ENCODE results near the gene CHPT1. TPM values are rescaled to one million over a fixed set of nuclear protein-coding genes. Genes with fewer than 3 reads are reported as not detected.

Gene CHPT1
- total RNA-seq, 3 donors from 2014 or later: 86.7 to 98.2 (median 97.2) TPM

DNA sequence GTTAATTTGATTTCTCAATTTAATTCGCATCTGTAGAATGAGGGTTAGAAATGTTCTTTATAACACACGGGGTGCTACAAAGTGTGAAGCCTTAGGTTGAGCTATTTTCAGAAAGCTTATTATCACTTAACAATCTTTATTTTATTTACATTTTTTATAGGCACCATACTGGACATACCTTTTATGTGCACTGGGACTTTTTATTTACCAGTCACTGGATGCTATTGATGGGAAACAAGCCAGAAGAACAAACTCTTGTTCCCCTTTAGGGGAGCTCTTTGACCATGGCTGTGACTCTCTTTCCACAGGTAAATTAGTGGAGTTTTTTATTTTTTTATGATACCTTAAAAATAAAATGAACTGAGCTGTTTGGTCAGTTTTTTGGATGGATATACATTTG lies 16.5 kb downstream of the CHPT1 start:
- DNase-seq: no peak
- Histone ChIP-seq H3K4me3 (no peak overlapping the region), H3K36me3 (ENCODE audit: low read depth) (no peaks in the 10 kb centered on the region), H3K4me1 (ENCODE audit: low read depth) (peaks cover 25% of the 10 kb centered on the region), H3K9me3 (no peaks in the 10 kb centered on the region)
- intact Hi-C loops (cut with DNase I, micrococcal nuclease): no loop called here
- TF ChIP-seq, protein P1, sequence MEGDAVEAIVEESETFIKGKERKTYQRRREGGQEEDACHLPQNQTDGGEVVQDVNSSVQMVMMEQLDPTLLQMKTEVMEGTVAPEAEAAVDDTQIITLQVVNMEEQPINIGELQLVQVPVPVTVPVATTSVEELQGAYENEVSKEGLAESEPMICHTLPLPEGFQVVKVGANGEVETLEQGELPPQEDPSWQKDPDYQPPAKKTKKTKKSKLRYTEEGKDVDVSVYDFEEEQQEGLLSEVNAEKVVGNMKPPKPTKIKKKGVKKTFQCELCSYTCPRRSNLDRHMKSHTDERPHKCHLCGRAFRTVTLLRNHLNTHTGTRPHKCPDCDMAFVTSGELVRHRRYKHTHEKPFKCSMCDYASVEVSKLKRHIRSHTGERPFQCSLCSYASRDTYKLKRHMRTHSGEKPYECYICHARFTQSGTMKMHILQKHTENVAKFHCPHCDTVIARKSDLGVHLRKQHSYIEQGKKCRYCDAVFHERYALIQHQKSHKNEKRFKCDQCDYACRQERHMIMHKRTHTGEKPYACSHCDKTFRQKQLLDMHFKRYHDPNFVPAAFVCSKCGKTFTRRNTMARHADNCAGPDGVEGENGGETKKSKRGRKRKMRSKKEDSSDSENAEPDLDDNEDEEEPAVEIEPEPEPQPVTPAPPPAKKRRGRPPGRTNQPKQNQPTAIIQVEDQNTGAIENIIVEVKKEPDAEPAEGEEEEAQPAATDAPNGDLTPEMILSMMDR (IDR thresholded peaks at IDR 0.05): no peak
- peak; percentile 46 for ATAC-seq

DNA sequence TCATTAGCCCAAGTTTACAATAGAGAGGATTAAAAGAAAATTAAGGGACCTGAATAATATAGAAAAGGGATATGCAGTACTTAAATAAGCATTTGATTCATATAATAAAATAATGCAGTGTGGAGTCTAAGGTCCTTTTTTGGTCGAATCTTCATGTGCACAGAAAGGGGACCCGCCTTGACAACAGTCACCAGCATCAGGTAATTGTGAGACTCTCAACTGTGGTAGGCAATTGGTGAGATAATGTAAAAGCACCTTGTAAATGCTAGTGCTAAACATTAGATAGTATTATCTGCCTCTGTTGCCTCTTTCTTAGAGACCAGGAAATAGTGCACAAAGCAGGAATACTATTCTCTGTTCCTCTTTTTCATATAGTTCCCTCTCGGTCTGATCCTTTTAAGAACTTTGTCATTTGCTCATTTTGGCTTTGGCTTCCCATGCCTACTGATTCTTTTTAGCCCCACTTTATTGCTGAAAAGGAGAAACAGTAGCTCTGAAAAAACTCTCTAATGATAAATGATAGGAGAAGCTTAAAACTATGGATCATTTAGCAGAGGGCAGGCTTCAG lies 17.5 kb downstream of the CHPT1 start:
- TF ChIP-seq, protein P1 (IDR thresholded peaks at IDR 0.05): no peak
- Histone ChIP-seq H3K4me3 (no peak overlapping the region), H3K4me1 (ENCODE audit: low read depth) (peaks cover 22% of the 10 kb centered on the region), H3K36me3 (ENCODE audit: low read depth) (no peaks in the 10 kb centered on the region), H3K9me3 (no peaks in the 10 kb centered on the region)
- intact Hi-C loops (cut with DNase I, micrococcal nuclease): no loop called here
- no peak for DNase-seq
- peak; percentile 34 for ATAC-seq

DNA sequence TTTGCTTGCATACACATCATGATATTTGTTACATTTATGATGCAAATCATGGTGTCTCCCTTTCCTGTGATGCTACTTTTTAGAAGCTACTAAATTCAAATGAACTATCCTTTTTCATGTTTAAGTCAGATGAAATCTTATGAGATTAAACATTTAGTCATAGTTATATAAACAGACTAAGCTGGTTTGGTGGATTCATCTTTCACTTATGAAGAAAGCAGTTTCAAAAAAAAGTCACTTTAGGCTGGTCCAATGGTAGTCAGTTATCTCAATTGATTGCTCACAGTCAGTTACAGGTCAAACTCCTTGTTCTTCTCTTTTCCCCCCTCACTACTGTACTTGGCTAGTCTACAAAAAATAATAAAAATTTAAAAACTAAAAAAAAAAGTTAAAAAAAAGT lies 22.1 kb downstream of the CHPT1 start:
- intact Hi-C loops (cut with DNase I, micrococcal nuclease): no loop called here
- ATAC-seq: no peak

DNA sequence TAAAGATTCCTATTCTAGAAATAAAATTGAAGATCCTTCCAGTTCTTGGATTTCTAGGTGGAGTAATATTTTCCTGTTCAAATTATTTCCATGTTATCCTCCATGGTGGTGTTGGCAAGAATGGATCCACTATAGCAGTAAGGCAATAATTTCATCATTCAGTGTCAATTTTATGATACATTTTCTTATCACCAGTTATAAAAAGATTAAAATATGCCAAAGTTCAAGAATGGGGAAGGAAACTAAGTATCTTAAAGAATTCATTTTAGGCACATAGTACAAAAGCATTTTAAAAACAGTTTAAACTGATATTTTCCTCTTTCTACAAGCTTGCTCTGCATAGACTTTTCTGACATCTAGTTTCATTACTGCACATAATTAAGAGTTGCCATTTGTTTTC lies 22.7 kb downstream of the CHPT1 start:
- Histone ChIP-seq H3K9me3 (no peaks in the 10 kb centered on the region), H3K4me3 (no peak overlapping the region), H3K4me1 (ENCODE audit: low read depth) (no peaks in the 10 kb centered on the region), H3K36me3 (ENCODE audit: low read depth) (no peaks in the 10 kb centered on the region)
- ATAC-seq (peak; percentile 27), DNase-seq (no peak)
- TF ChIP-seq, protein P1 (IDR thresholded peaks at IDR 0.05): no peak
- intact Hi-C loops (cut with DNase I, micrococcal nuclease): no loop called here

More for the DNA sequence above, 22.1 kb downstream of the CHPT1 start:
- no peak overlapping the region for H3K4me3 ChIP-seq
- DNase-seq: no peak
- H3K36me3 ChIP-seq (ENCODE audit: low read depth): no peaks in the 10 kb centered on the region
- TF ChIP-seq, protein P1 (IDR thresholded peaks at IDR 0.05): no peak
- H3K9me3 ChIP-seq: no peaks in the 10 kb centered on the region
- H3K4me1 ChIP-seq (ENCODE audit: low read depth): peaks cover 5% of the 10 kb centered on the region

DNA sequence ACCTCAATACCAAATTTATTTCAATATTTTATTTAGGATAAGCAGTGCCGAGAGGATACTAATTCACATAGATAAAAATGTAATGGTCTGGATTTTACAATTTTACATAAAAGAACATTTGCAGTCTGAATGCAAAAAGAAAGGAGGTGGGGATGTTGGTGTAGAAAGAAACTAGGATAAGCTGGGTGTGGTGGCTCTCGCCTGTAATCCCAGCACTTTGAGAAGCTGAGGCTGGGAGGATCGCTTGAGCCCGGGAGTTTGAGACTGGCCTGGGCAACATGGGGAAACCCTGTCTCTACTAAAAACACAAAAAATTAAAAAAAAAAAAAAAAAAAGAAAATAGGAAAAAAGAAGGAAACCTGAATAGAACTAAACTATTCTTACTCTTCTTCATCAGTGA lies 25.0 kb downstream of the CHPT1 start:
- no peaks in the 10 kb centered on the region for H3K36me3 ChIP-seq (ENCODE audit: low read depth)
- DNase-seq (no peak), ATAC-seq (no peak)
- H3K9me3 ChIP-seq: no peaks in the 10 kb centered on the region
- intact Hi-C loops (cut with DNase I, micrococcal nuclease): no loop called here
- no peak overlapping the region for H3K4me3 ChIP-seq
- TF ChIP-seq, protein P1 (IDR thresholded peaks at IDR 0.05): no peak
- H3K4me1 ChIP-seq (ENCODE audit: low read depth): no peaks in the 10 kb centered on the region

DNA sequence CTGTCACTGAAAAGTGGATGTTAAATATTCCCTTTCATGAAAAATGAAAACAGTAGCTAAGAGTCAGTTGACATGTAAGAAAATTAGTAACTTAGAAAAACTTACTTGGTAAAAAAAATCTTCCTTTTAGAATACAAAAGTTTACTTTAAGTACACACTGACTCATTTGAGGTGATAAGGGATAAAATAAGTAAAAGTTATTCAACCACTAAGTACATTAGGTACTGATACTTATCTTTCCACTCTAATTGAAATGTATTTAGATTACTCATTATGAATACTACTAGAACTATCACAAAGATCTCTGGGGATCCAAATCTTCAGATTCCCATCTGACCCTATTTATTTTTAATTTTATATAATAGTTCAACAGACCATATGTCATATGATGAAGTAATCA lies 29.7 kb downstream of the CHPT1 start:
- TF ChIP-seq, protein P1 (IDR thresholded peaks at IDR 0.05): no peak
- H3K9me3 ChIP-seq: no peaks in the 10 kb centered on the region
- intact Hi-C loops (cut with DNase I, micrococcal nuclease): no loop called here
- DNase-seq (no peak), ATAC-seq (no peak)
- no peaks in the 10 kb centered on the region for H3K4me1 ChIP-seq (ENCODE audit: low read depth)
- no peak overlapping the region for H3K4me3 ChIP-seq
- H3K36me3 ChIP-seq (ENCODE audit: low read depth): no peaks in the 10 kb centered on the region
